ENCODE data around the gene KDF1. TPM values are rescaled to one million over a fixed set of nuclear protein-coding genes. Genes with fewer than 3 reads are reported as not detected.

Gene KDF1
- 0.23 TPM for total RNA-seq

DNA sequence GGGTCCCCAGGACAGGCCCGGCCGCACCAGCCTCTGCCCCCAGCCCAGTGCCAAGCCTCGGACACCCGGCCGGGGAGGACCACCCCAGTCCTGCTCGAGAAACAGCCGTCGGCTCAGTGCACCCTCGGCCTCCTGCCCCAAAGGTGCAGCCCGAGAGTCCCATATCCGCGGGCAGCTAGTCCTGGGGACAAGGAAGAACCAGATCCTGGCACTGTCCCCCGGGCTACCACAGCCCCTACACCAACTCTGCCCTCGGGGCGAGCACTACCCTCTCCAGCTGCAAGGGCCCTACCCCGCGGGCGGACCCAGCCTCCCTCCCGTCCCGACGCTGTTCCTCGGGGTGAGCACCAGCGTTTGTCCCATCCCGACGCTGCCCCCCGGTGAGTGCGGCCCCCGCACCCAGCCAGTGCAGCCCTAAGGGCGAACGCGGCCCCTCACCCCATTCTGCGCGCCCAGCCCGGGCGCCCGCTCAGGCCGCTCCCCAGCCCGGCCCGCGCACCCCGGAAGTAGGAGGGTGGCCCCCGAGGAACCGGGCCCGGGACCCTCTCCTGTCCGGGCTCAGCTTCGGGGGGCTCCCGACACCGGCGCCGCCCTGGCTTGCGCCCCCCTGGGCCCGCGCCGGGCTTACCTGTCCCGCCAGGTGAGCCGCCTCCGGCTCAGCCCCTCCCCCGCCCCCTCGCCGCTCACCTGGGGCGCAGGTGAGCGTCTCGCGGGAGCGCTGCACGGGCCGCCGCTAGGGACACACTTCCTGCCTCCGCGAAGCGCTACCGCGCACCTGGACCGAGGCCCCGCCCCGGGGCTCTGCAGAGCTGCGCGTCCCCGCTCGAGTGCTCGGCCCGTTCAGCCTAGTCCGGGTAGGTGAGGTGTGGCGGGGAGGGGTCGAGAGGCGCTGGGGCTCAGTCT lies at the start of gene KDF1:
Gene KDF1 (minus strand): TSS at position 747 of the 903 bp plus-strand sequence. CDS start 8,088 bp downstream, outside the sequence.

DNA sequence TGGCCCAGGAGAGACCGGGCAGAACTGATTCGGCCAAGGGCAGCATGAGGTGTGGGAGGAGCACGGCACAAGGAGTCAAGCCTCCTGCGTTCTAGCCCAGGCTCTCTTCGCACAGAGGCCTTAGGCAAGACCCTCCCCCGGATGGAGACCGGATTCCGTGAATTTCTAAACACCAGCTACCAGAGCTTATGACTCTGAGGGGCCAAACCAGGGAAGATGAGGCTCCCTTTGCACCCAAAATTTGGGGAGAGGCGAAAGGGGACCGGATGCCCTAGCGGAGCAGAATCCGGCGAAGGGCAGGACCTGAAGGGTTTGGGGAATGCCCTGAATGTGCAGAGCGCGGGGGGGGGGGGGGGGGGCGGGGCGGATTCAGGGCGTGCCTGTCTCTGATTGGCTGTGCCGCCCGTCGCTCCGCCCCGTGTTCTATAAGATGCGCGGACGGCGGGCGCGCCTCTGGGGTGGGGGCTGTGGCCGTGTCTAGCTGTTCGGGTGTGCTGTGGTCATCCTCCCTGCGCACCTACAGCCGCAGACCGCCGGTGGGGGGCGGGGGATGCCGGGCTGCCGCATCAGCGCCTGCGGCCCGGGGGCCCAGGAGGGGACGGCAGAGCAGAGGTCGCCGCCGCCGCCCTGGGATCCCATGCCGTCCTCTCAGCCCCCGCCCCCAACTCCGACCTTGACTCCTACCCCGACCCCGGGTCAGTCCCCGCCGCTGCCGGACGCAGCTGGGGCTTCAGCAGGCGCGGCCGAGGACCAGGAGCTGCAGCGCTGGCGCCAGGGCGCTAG lies 33.2 kb upstream of the KDF1 start, which contains the start of gene TRNP1:
Gene TRNP1 (plus strand): TSS at position 456 of the 783 bp plus-strand sequence. CDS start 95 bp downstream, at position 551.

GRCh38 chr1:26921540-26922430 lies 38.5 kb downstream of the KDF1 start, which contains the start of gene NUDC:
Gene NUDC (plus strand): TSS chr1:26921743. CDS start chr1:26921849, 106 bp downstream.

GRCh38 chr1:26913754-26914619 lies 46.3 kb downstream of the KDF1 start, which contains the start of gene NR0B2:
Gene NR0B2 (minus strand): TSS chr1:26913975. CDS start chr1:26913940, 35 bp downstream.

GRCh38 chr1:26900001-26900814 lies 60.1 kb downstream of the KDF1 start, which contains the start of gene GPATCH3:
Gene GPATCH3 (minus strand): TSS chr1:26900467. CDS start chr1:26900442, 25 bp downstream.

Other genes starting within 250 kb of the KDF1 start
- 9.7 TPM for gene PIGV, start 172.5 kb downstream of the KDF1 start, total RNA-seq
- gene ZDHHC18, start 133.8 kb downstream of the KDF1 start, total RNA-seq = 11.1 TPM
- not detected for gene SFN, start 97.3 kb downstream of the KDF1 start, total RNA-seq
- gene GPN2, start 70.2 kb downstream of the KDF1 start, total RNA-seq = 14.8 TPM
- gene GPATCH3, start 60.0 kb downstream of the KDF1 start, total RNA-seq = 9.5 TPM
- not detected for gene NR0B2, start 46.5 kb downstream of the KDF1 start, total RNA-seq
- 26.5 TPM for gene NUDC, start 38.7 kb downstream of the KDF1 start, total RNA-seq
- gene TRNP1, start 33.2 kb upstream of the KDF1 start, total RNA-seq = 23.3 TPM
- gene TENT5B, start 52.4 kb upstream of the KDF1 start, total RNA-seq = 0.23 TPM
- gene SLC9A1, start 194.7 kb upstream of the KDF1 start, total RNA-seq = 6.2 TPM